Stimulated activated CD4-positive, alpha-beta T cell treated with anti-CD3 and anti-CD28 coated beads, Interleukin-4, amount 100 ng/mL, for 4 hours (primary cell): ENCODE measurements around the gene ABCA3.

Experiments used
- DNase-seq, 2 experiments: peaks; one replicate each; pipeline ENCODE4 v3.0.0-alpha.2; 2020

The ABCA3 gene

DNA sequence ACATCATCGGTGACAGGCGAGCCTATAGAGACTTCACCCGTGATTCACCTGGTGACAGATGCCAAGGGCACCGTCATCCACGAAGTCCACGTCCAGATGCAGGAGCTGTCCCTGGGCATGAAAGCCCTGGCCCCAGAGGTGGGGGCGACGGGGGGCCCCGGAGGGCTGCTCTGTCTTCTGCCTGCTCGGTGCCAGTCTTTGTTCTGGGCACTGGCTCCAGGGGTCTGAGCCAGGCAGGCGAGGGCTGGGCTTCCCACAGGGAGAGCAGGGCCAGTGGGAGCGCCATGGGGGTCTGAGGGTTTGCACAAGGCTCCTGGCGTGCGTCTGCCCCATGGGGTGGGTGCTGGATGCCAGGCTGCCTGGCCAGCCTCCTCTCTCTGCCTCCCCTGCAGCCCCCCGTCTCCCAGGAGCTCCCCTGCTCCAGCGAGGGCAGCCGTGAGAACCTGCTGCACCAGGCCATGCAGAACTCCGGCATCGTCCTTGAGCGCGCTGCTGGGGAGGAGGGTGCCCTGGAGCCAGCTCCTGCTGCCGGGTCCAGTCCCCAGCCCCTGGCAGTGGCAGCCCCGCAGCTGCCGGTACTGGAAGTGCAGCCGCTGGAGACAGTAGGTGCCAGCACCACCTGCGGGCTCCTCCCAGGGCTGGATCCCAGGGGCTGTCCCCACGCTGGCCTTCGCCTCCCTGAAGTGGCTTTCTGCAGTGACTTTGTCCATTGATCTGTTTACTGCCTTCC is 107.3 kb downstream of the ABCA3 start:
- DNase-seq = no peak

- no peak for DNase-seq
These were observed 108.2 kb downstream of the ABCA3 start for GRCh38 chr16:2232094-2232990.

DNA sequence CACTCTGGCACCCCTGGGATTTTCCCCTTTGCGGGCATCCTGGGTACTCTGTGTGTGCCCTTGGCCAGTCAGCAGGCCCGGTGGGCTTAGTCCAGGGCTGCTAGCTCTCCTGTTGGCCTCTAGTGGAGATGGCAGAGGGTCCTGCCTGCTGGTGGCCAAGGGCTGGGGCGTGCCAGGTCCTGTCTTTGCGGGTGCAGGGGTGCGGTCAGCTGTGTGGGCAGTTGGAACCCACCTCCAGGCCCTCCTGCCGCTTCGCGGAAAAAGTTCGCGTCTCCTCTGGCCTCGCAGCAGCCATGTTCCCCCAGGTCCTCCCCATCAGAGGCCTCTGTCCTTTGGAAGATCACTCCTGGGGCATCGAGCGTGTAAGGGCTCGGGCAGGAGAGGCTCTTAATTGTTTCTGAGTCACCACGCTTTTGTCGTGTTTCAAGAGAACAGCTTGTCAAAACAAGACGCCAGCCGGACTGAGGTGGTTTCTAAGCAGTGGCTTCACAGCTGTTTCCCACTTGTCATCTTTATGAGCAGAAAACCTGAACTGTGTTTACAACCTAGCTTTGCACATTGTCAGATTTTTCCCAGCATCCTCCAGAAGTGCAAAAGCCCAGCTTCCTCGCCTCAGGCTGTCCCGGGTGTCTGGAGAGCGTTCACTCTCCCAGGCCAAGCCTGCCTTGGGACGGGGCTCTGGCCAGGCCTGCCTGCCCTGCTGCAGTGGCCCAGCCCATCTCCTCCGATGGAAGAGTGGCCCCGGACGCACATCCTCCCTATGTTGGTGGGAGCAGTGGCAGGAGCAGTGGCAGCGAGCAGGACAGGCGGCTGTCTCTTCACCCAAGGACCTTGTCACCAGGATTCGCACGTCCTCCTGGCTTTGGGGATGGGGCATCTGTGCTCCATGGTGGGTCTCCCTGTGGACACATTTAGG is 109.3 kb downstream of the ABCA3 start:
- DNase-seq = no peak

GRCh38 chr16:2230376-2230775 is 110.2 kb downstream of the ABCA3 start:
- no peak for DNase-seq

DNA sequence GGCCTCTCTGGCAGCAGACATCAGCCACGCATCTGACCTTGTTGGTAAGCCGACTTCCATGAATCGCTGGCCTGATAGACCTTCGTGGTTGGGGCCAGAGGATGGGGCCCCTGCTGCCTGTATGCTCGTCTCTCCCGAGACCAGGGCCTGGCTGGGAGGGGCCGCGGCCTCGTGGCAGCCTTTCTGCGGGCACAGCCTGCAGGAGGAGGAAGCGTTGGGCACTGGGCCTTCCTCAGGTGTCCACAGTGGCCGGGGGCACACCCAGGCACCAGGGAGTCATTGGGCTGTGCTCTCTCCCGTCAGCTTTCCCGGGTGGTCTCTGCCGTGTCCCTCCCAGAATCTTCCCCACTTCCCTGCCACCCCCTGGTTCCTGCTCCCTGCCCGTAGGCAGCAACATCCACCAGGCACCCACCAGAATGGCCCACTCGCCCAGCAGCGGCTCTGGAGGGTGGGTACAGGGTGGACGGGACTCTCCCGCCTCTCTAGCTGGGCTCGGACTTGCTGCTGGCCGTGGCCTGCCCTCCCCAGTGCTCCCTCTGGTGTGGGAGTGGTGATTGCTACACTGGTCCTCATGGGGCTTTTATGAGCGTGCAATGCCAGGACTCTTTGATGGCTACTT is 110.8 kb downstream of the ABCA3 start:
- no peak for DNase-seq

GRCh38 chr16:2229091-2229490 is 111.4 kb downstream of the ABCA3 start:
- no peak for DNase-seq

GRCh38 chr16:2228161-2228824 is 112.2 kb downstream of the ABCA3 start:
- DNase-seq = no peak

- no peak for DNase-seq
These were observed 113.6 kb downstream of the ABCA3 start for GRCh38 chr16:2226918-2227317.

DNA sequence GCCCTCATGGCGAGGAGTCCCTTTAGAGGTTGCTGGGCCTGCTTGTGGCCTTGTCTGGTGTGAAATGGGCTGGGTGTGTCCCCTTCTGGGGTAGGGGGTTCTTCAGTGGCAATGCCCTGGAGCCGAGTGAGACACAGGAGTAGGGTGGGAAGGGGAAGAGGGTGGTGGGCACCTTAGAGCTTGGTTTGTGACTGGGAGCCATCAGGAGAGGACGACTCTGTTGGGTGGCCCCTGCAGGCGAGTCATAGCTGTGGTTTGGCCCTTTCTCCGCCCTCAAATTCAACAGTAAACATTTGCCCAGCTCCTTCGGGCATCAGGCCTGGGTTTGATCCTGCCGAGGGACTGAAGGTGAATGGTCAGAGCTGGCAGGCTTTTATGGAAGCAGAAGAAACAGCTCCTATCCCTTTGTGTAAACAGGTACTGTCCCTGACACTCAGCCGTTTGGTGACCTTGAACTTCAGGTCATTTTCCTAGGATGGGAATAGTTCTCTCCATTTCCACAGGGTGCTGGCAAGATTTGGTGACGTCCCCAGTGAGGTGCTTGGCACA is 114.2 kb downstream of the ABCA3 start:
- DNase-seq = no peak
